CD4-positive, alpha-beta T cell treated with Interleukin-21 for 1 hour (primary cell): ENCODE data around the gene DIP2C.
"Not testable (repeated sequence)": the region's sequence is repeated elsewhere in the genome, so short reads cannot be mapped to it uniquely, and the experiment has no call there.

ENCODE experiments used
- DNase-seq: peaks from one replicate; pipeline ENCODE4 v3.0.0-alpha.2; 2020

DIP2C gene

GRCh38 chr10:692682-693351 is 3.3 kb upstream of the DIP2C start:
- DNase-seq, result no peak

GRCh38 chr10:691216-691615 is 1.7 kb upstream of the DIP2C start:
- DNase-seq, result no peak

- no peak for DNase-seq
Observed at GRCh38 chr10:690372-691161, 1.1 kb upstream of the DIP2C start.

GRCh38 chr10:689121-689451 is 382 bp downstream of the DIP2C start:
- no peak for DNase-seq

- no peak for DNase-seq
Observed at GRCh38 chr10:688312-689120, 952 bp downstream of the DIP2C start.

- no peak for DNase-seq
Observed at GRCh38 chr10:687583-688311, 1.7 kb downstream of the DIP2C start.

- DNase-seq, result no peak
Observed at GRCh38 chr10:686155-686931, 3.1 kb downstream of the DIP2C start.

- no peak for DNase-seq
Observed at GRCh38 chr10:685613-686012, 3.9 kb downstream of the DIP2C start.

GRCh38 chr10:683448-684071 is 5.9 kb downstream of the DIP2C start:
- no peak for DNase-seq

- no peak for DNase-seq
Observed at GRCh38 chr10:682931-683447, 6.5 kb downstream of the DIP2C start.

- DNase-seq, result no peak
Observed at GRCh38 chr10:681670-682318, 7.7 kb downstream of the DIP2C start.

- no peak for DNase-seq
Observed at GRCh38 chr10:680745-681144, 8.7 kb downstream of the DIP2C start.

GRCh38 chr10:680146-680545 is 9.3 kb downstream of the DIP2C start:
- no peak for DNase-seq

GRCh38 chr10:679556-679955 is 9.9 kb downstream of the DIP2C start:
- DNase-seq, result no peak

GRCh38 chr10:678662-679005 is 10.8 kb downstream of the DIP2C start:
- not testable (repeated sequence) for DNase-seq

- DNase-seq, result no peak
Observed at GRCh38 chr10:677750-678661, 11.5 kb downstream of the DIP2C start.

- DNase-seq, result no peak
Observed at GRCh38 chr10:677038-677437, 12.4 kb downstream of the DIP2C start.

- DNase-seq, result no peak
Observed at GRCh38 chr10:676178-676577, 13.3 kb downstream of the DIP2C start.

- no peak for DNase-seq
Observed at GRCh38 chr10:675532-675931, 13.9 kb downstream of the DIP2C start.

- DNase-seq, result no peak
Observed at GRCh38 chr10:673492-673891, 16.0 kb downstream of the DIP2C start.
